SK-N-SH (cell line): ENCODE measurements around the gene POLDIP3. TPM values are rescaled to one million over a fixed set of nuclear protein-coding genes. Genes with fewer than 3 reads are reported as not detected.

Source experiments
- CTCF ChIA-PET: fragments of 300-600, 350-600 bp; formaldehyde crosslinking; extraction: SDS; loops from one replicate; lab custom pipeline; 2021; lab: Yijun Ruan, JAX
- POLR2A ChIA-PET: fragments of 350-600 bp; sonication (Branson Sonifier 250); formaldehyde crosslinking; extraction: SDS; loops from one replicate; lab custom pipeline; 2020; ENCODE audit warnings: antibody characterized with exemption, inconsistent platforms; lab: Yijun Ruan, JAX
- DNase-seq: peaks from one replicate; pipeline ENCODE4 v3.0.0; 2012
- H2AFZ ChIP-seq: fragments of 200-600 bp; sonication (generic); 2 replicates; pipeline ENCODE4 v1.8.1; 2016; ENCODE audit warnings: antibody characterized with exemption, mild to moderate bottlenecking, low read depth
- H3F3A ChIP-seq: fragments of 200-600 bp; sonication (generic); replicated peaks from 2 replicates; pipeline ENCODE3; 2016; ENCODE audit warnings: antibody characterized with exemption, mild to moderate bottlenecking; ENCODE audit not compliant: insufficient read depth
- H3K27ac ChIP-seq, 2 experiments: fragments of 200-500 bp in 1 of 2; fragments of 200-600 bp in 1 of 2; sonication (Bioruptor generic) in 1 of 2; sonication (generic), shearing (Covaris generic) in 1 of 2; 2 replicates each; pipeline versions ENCODE4 v1.5.1 to v1.6.1; 2014 to 2016; ENCODE audit warnings: low read depth in 2 of 2, inconsistent platforms in 1 of 2, low read length in 1 of 2, mild to moderate bottlenecking in 1 of 2, mixed read lengths in 1 of 2
- H3K27me3 ChIP-seq: fragments of 200-600 bp; sonication (generic), shearing (Covaris generic); 2 replicates; pipeline ENCODE4 v1.6.1; 2016; ENCODE audit warnings: mixed run types; ENCODE audit not compliant: insufficient read depth
- H3K36me3 ChIP-seq, 2 experiments: fragments of 200-500 bp in 1 of 2; fragments of 200-600 bp in 1 of 2; sonication (Bioruptor generic) in 1 of 2; sonication (generic) in 1 of 2; replicated peaks in 1 of 2; 2 replicates each; pipeline versions ENCODE3 to v1.5.1; 2014 to 2016; ENCODE audit warnings: low read length in 1 of 2, mild to moderate bottlenecking in 1 of 2; ENCODE audit not compliant: insufficient read depth in 2 of 2, control insufficient read depth in 1 of 2
- H3K4me1 ChIP-seq, 2 experiments: fragments of 200-500 bp in 1 of 2; fragments of 200-600 bp in 1 of 2; sonication (Bioruptor generic) in 1 of 2; sonication (generic), shearing (Covaris generic) in 1 of 2; 2 replicates each; pipeline versions ENCODE4 v1.5.1 to v1.6.1; 2014 to 2016; ENCODE audit warnings: low read depth in 1 of 2, low read length in 1 of 2, mixed run types in 1 of 2; ENCODE audit not compliant: insufficient read depth in 2 of 2, control insufficient read depth in 1 of 2
- H3K4me2 ChIP-seq: fragments of 200-600 bp; sonication (generic), shearing (Covaris generic); 2 replicates; pipeline ENCODE4 v1.6.1; 2017; ENCODE audit warnings: mixed run types
- H3K4me3 ChIP-seq, 2 experiments: fragments of 200-500 bp in 1 of 2; fragments of 200-600 bp in 1 of 2; sonication (Bioruptor generic) in 1 of 2; sonication (generic), shearing (Covaris generic) in 1 of 2; 2 replicates each; pipeline versions ENCODE4 v1.5.1 to v1.8.1; 2014 to 2016; ENCODE audit warnings: low read depth in 2 of 2, inconsistent platforms in 1 of 2, low read length in 1 of 2, mild to moderate bottlenecking in 1 of 2, mixed read lengths in 1 of 2, moderate library complexity in 1 of 2
- H3K79me2 ChIP-seq: fragments of 200-600 bp; sonication (generic); 2 replicates; pipeline ENCODE4 v1.8.1; 2017; ENCODE audit warnings: mild to moderate bottlenecking; ENCODE audit not compliant: insufficient read depth
- H3K9ac ChIP-seq: fragments of 200-600 bp; sonication (generic); 2 replicates; pipeline ENCODE4 v1.6.1; 2017; ENCODE audit warnings: mixed run types
- H3K9me2 ChIP-seq: fragments of 200-600 bp; sonication (generic); 2 replicates; pipeline ENCODE4 v1.6.1; 2017; ENCODE audit warnings: mixed run types
- H3K9me3 ChIP-seq: fragments of 200-600 bp; sonication (generic); 2 replicates; pipeline ENCODE4 v1.6.1; 2017; ENCODE audit warnings: mixed run types, mild to moderate bottlenecking, moderate library complexity
- H4K20me1 ChIP-seq: fragments of 200-600 bp; sonication (generic); 2 replicates; pipeline ENCODE4 v1.6.1; 2017; ENCODE audit warnings: mild to moderate bottlenecking, mixed run types; ENCODE audit not compliant: insufficient read depth
- CHD2 ChIP-seq: fragments of 150-350 bp; IDR thresholded peaks from 2 replicates; pipeline ENCODE4 v1.6.1; 2018; ENCODE audit warnings: low read length; ENCODE audit not compliant: partially characterized antibody
- ELF1 ChIP-seq: IDR thresholded peaks from 2 replicates; pipeline ENCODE4 v1.4.0; 2012
- EP300 ChIP-seq, 2 experiments: IDR thresholded peaks; 2 replicates each; pipeline versions ENCODE4 v1.4.0 to v1.6.1; 2012; ENCODE audit warnings: borderline replicate concordance in 1 of 2, low read depth in 1 of 2, low read length in 1 of 2
- EZH2phosphoT487 ChIP-seq: fragments of 200-600 bp; sonication (generic); IDR thresholded peaks from 2 replicates; pipeline ENCODE4 v1.6.1; 2017; ENCODE audit warnings: low read depth, mixed run types, mild to moderate bottlenecking, antibody characterized with exemption, moderate library complexity, borderline replicate concordance
- FOSL2 ChIP-seq: IDR thresholded peaks from 2 replicates; pipeline ENCODE4 v1.4.0; 2012; ENCODE audit warnings: low read depth, mild to moderate bottlenecking, moderate library complexity, borderline replicate concordance
- FOXJ3 ChIP-seq: sonication (generic); formaldehyde crosslinking; IDR thresholded peaks from 2 replicates; pipeline ENCODE4 v1.5.1; 2020; ENCODE audit warnings: mild to moderate bottlenecking, missing genetic modification reagents
- JUND ChIP-seq: IDR thresholded peaks from 2 replicates; pipeline ENCODE4 v1.4.0; 2012
- MEF2A ChIP-seq: IDR thresholded peaks from 2 replicates; pipeline ENCODE4 v1.4.0; 2012; ENCODE audit warnings: low read depth, borderline replicate concordance
- MXI1 ChIP-seq: IDR thresholded peaks from 2 replicates; pipeline ENCODE4 v1.6.1; 2012; ENCODE audit warnings: mild to moderate bottlenecking, low read depth, low read length, improper control_type of control experiment
- PBX3 ChIP-seq: IDR thresholded peaks from 2 replicates; pipeline ENCODE4; 2012
- POLR2AphosphoS5 ChIP-seq: IDR thresholded peaks from 2 replicates; pipeline ENCODE4 v1.6.1; 2012; ENCODE audit warnings: low read depth, low read length
- RAD21 ChIP-seq: IDR thresholded peaks from 2 replicates; pipeline ENCODE4 v1.6.1; 2012; ENCODE audit warnings: mild to moderate bottlenecking, low read length
- REST ChIP-seq: IDR thresholded peaks from 2 replicates; pipeline ENCODE4 v1.6.1; 2012; ENCODE audit warnings: mild to moderate bottlenecking, low read depth, low read length, moderate library complexity
- RFX5 ChIP-seq: IDR thresholded peaks from 2 replicates; pipeline ENCODE4 v1.6.1; 2012; ENCODE audit warnings: mild to moderate bottlenecking, improper control_type of control experiment, low read length
- RXRA ChIP-seq: IDR thresholded peaks from 2 replicates; pipeline ENCODE4 v1.4.0; 2012; ENCODE audit warnings: low read depth, mild to moderate bottlenecking, borderline replicate concordance
- SMC3 ChIP-seq: IDR thresholded peaks from 2 replicates; pipeline ENCODE4 v1.6.1; 2012; ENCODE audit warnings: low read depth, low read length, improper control_type of control experiment
- TAF1 ChIP-seq: IDR thresholded peaks from 2 replicates; pipeline ENCODE4 v1.6.1; 2012; ENCODE audit warnings: low read depth, mild to moderate bottlenecking, low read length, moderate library complexity, borderline replicate concordance
- TEAD4 ChIP-seq: IDR thresholded peaks from 2 replicates; pipeline ENCODE4 v1.4.0; 2012; ENCODE audit warnings: mild to moderate bottlenecking, borderline replicate concordance; ENCODE audit not compliant: insufficient read depth
- USF2 ChIP-seq: fragments of 150-350 bp; IDR thresholded peaks from 2 replicates; pipeline ENCODE4 v1.6.1; 2017; ENCODE audit warnings: antibody characterized with exemption, low read length, low read depth, borderline replicate concordance
- ZBTB33 ChIP-seq: IDR thresholded peaks from 2 replicates; pipeline ENCODE4 v1.4.0; 2012; ENCODE audit warnings: low read depth, borderline replicate concordance
- WGBS: methylation state at CpG from one replicate; pipeline ENCODE4 v1.1.6; 2017; ENCODE audit warnings: low lambda C conversion rate; 5-methylcytosine and 5-hydroxymethylcytosine counted together
- polyA plus RNA-seq, 3 experiments: library from polyadenylated mRNA; depleted of rRNA; stranded (reverse); fragments of >200 nt; gene quantifications; 2 replicates each; pipeline ENCODE4 v1.2.3, GENCODE V29; 2012

The POLDIP3 gene
- polyA plus RNA-seq, 1 of the 3 experiments (the other 2 are of a cell fraction), result 18.8 TPM

GRCh38 chr22:42614312-42615091 is at the start of gene POLDIP3 (continued):
- no peak for TF ChIP-seq USF2
- TF ChIP-seq REST, result no peak
- peak; percentile 16; the same call in 1 of the 2 replicates for TF ChIP-seq ELF1
- peak; percentile 35; the same call in 1 of the 2 replicates for TF ChIP-seq MXI1
- TF ChIP-seq JUND, result no peak
- peak; percentile 59; the same call in 1 of the 2 replicates for TF ChIP-seq TAF1

GRCh38 chr22:42661985-42662831 is 47.5 kb upstream of the POLDIP3 start:
- Histone ChIP-seq H2AFZ (peak overlapping the region; percentile 82; the same call in 1 of the 2 replicates), H3K27me3 (no peaks in the 10 kb centered on the region), H3F3A (no peaks in the 10 kb centered on the region), H3K36me3 (no peaks in the 10 kb centered on the region), H4K20me1 (no peaks in the 10 kb centered on the region), H3K9me2 (no peaks in the 10 kb centered on the region), H3K79me2 (no peaks in the 10 kb centered on the region), H3K9me3 (no peaks in the 10 kb centered on the region), H3K4me1 (no peaks in the 10 kb centered on the region; a peak in 1 of 4 replicates), H3K4me3 (peak overlapping the region; percentile 45 to 54), H3K27ac (no peak overlapping the region), H3K9ac (peak overlapping the region; percentile 46; the same call in 1 of the 2 replicates), H3K4me2 (peak overlapping the region; percentile 78)
- ChIA-PET CTCF (interaction anchor here (1.0 to 2.3 kb wide), 6 partner anchors 9 to 371 kb away, joined by 3 to 8 read pairs (median 4); partner anchors contain the start of gene CYB5R3), POLR2A (no interaction called here)
- 34% methylated on average over 6 of the region's 68 CpGs for WGBS
- peak; percentile 88 for DNase-seq
- no peak for TF ChIP-seq MEF2A
- no peak for TF ChIP-seq PBX3
- TF ChIP-seq EZH2phosphoT487, result no peak
- TF ChIP-seq EP300 (IDR thresholded peaks at IDR 0.05; ENCODE audit: borderline replicate concordance in 1 of 2, low read depth in 1 of 2, low read length in 1 of 2), result no peak
- no peak for TF ChIP-seq TAF1
- peak; percentile 54 for TF ChIP-seq SMC3
- no peak for TF ChIP-seq POLR2AphosphoS5
- no peak for TF ChIP-seq CHD2
- no peak for TF ChIP-seq RFX5
- no peak for TF ChIP-seq ZBTB33
- TF ChIP-seq RAD21, result peak; percentile 67
- no peak for TF ChIP-seq TEAD4
- TF ChIP-seq FOSL2, result no peak
- no peak for TF ChIP-seq RXRA
- TF ChIP-seq FOXJ3 (CRISPR knock-in tag), result no peak
